Measurements from ENCODE around the gene TP73. TPM values are rescaled to one million over a fixed set of nuclear protein-coding genes. Genes with fewer than 3 reads are reported as not detected.

Gene TP73
- 10 to 100 TPM in 1 of 2 donors, 1 to 10 TPM in 1; 5.1 to 15.1 TPM for total RNA-seq

- Histone ChIP-seq H3K27me3 (replicated peaks; ENCODE audit: insufficient read depth) (peaks cover 13% of the 10 kb centered on the region), H3K36me3 (no peaks in the 10 kb centered on the region), H3K27ac (no peak within 1 kb of the TSS), H3K9me3 (no peaks in the 10 kb centered on the region), H3K4me3 (peak within 1 kb of the TSS; percentile 24 to 47), H3K4me1 (replicated peaks) (peaks cover 8% of the 10 kb centered on the region)
- WGBS, result under 1% methylated on average over 38 of the region's 80 CpGs
- intact Hi-C loops (cut with DNase I), result no loop called here
- no peak for DNase-seq (ENCODE audit: low spot score)
- TF ChIP-seq POLR2A (IDR thresholded peaks at IDR 0.05), result no peak
- no peak for TF ChIP-seq POLR2AphosphoS5 (IDR thresholded peaks at IDR 0.05)
- TF ChIP-seq, protein P1, sequence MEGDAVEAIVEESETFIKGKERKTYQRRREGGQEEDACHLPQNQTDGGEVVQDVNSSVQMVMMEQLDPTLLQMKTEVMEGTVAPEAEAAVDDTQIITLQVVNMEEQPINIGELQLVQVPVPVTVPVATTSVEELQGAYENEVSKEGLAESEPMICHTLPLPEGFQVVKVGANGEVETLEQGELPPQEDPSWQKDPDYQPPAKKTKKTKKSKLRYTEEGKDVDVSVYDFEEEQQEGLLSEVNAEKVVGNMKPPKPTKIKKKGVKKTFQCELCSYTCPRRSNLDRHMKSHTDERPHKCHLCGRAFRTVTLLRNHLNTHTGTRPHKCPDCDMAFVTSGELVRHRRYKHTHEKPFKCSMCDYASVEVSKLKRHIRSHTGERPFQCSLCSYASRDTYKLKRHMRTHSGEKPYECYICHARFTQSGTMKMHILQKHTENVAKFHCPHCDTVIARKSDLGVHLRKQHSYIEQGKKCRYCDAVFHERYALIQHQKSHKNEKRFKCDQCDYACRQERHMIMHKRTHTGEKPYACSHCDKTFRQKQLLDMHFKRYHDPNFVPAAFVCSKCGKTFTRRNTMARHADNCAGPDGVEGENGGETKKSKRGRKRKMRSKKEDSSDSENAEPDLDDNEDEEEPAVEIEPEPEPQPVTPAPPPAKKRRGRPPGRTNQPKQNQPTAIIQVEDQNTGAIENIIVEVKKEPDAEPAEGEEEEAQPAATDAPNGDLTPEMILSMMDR (IDR thresholded peaks at IDR 0.05), result no peak
Measured at GRCh38 chr1:3651930-3652547, at the start of gene TP73. Gene TP73, plus strand, starts transcription at chr1:3652516. Its CDS starts 29,850 bp downstream, at chr1:3682366.

DNA sequence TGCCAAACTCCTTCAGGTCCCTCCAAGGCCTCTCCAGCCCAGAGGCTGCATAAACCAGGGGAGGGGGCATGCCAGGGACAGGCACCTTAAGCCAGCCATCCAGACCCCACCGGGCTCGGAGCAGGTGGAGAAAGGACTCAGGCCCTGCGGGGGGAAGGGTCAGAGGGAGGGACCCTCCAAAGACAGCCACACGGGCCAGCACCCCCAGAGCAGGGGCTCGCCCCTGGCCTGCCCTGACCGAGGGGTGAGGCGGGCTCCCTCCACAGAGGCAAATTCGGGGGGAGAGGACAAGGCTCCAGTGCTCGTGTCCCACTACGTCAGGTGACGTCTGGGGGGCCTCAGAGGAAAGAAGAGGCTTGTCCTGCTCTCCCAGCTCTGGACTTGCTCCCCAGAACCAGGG is 49.2 kb upstream of the TP73 start:
- DNase-seq (ENCODE audit: low spot score), result no peak
- intact Hi-C loops (cut with DNase I), result no loop called here
- Histone ChIP-seq H3K36me3 (no peaks in the 10 kb centered on the region), H3K4me1 (replicated peaks) (no peaks in the 10 kb centered on the region), H3K27ac (no peak overlapping the region), H3K27me3 (replicated peaks; ENCODE audit: insufficient read depth) (no peaks in the 10 kb centered on the region), H3K9me3 (no peaks in the 10 kb centered on the region), H3K4me3 (no peak overlapping the region)
- 80% methylated on average over 1 of the region's 11 CpGs for WGBS
- TF ChIP-seq, protein P1 (IDR thresholded peaks at IDR 0.05), result no peak
- no peak for TF ChIP-seq POLR2AphosphoS5 (IDR thresholded peaks at IDR 0.05)
- no peak for TF ChIP-seq POLR2A (IDR thresholded peaks at IDR 0.05)

DNA sequence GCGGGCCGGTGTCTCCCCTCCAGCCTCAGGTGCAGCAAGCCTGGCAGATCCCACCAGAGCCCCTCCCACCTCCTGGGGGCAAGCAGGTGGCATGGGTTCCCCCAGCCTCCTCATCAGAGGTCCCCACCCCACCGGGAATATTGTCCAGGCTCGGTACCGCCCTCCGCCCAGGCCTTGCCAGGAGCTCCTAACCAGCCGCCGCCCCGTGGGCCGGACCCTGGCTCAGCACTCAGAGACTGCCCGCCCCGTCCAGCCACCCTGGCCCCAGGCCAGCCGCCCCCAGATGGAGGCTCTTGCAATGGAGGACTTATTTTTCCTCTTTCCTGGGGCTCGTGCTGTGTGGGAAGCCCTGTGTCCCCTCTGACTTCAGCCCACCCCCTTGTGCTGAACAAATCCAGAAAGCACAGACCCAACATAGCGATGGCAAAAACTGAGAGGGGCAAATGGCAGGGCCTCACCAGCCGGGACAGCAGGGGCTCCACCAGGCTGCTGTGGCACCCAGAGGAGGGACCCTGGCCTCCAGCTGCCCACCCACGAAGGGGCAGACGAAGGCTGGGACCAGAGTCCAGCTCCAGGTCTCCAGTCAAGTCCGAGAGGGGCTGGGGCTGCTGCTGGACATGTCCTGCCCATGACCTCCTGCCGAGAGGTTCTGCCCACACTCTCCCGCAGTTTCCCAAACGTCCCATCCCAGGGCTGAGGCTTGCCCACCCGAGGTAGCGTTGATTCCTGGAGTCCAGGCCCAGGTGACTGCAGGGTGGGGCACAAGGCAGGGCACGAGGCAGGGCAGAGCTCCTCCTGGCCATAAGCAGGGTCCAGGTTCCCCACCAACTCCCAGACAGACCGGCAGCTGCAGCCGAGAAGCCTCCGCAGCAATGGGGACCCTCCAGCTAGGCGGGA is 48.5 kb upstream of the TP73 start:
- Histone ChIP-seq H3K4me1 (replicated peaks) (no peaks in the 10 kb centered on the region), H3K9me3 (no peaks in the 10 kb centered on the region), H3K27me3 (replicated peaks; ENCODE audit: insufficient read depth) (peaks cover under 1% of the 10 kb centered on the region), H3K36me3 (no peaks in the 10 kb centered on the region), H3K4me3 (no peak overlapping the region), H3K27ac (no peak overlapping the region)
- TF ChIP-seq, protein P1 (IDR thresholded peaks at IDR 0.05), result no peak
- TF ChIP-seq POLR2A (IDR thresholded peaks at IDR 0.05) (no peak), POLR2AphosphoS5 (IDR thresholded peaks at IDR 0.05) (no peak)
- intact Hi-C loops (cut with DNase I), result no loop called here
- no peak for DNase-seq (ENCODE audit: low spot score)
- 85% methylated on average over 28 of the region's 29 CpGs for WGBS

GRCh38 chr1:3604468-3604974 is 47.8 kb upstream of the TP73 start:
- no peaks in the 10 kb centered on the region for H3K9me3 ChIP-seq
- intact Hi-C loops (cut with DNase I), result no loop called here
- no peaks in the 10 kb centered on the region for H3K36me3 ChIP-seq
- H3K27me3 ChIP-seq (replicated peaks; ENCODE audit: insufficient read depth), result peaks cover 4% of the 10 kb centered on the region
- no peak overlapping the region for H3K27ac ChIP-seq
- no peak for DNase-seq (ENCODE audit: low spot score)
- no peak for TF ChIP-seq POLR2A (IDR thresholded peaks at IDR 0.05)
- TF ChIP-seq, protein P1 (IDR thresholded peaks at IDR 0.05), result no peak
- no peak for TF ChIP-seq POLR2AphosphoS5 (IDR thresholded peaks at IDR 0.05)
- no peak overlapping the region for H3K4me3 ChIP-seq
- H3K4me1 ChIP-seq (replicated peaks), result no peaks in the 10 kb centered on the region
- WGBS, result 94% methylated on average over 8 of the region's 8 CpGs
